ENCODE data around the gene B4GALT6. TPM values are rescaled to one million over a fixed set of nuclear protein-coding genes. Genes with fewer than 3 reads are reported as not detected.

Gene B4GALT6
- total and polyA plus RNA-seq, 9 of the 15 experiments (the other 6 are each of a cell fraction or from before 2014, with no cell fraction given) = 0.03 to 0.27 (median 0.08) TPM

DNA sequence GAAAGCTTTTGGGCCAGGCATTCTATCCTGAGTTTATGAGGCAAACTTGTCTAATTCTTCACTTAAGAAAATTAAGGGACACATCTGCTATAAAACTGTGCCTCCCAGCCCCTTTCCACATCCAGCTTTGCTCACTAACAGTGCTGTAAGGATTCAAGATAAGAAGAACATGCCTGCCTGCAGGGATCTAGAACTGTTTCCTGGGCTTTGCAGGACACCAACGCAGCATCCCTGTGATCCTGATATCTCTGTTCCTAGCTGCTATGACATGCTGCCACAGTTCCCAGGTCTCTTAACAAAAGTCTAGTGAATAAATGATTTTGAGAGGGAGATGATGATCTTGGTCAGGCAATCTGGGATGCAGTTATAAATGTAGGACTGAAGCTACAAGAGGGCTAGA is 12.4 kb downstream of the B4GALT6 start:
- WGBS (ENCODE audit: insufficient coverage, low coverage, missing lambda C conversion rate) = 6% methylated on average over 1 of the region's 1 CpG
- CTCF ChIA-PET (ENCODE audit: low intra/inter-chr PET ratio) = no interaction called here

More for the DNA sequence above, 12.4 kb downstream of the B4GALT6 start:
- Histone ChIP-seq H3K27ac (ENCODE audit: extremely low read depth, low read depth, low read length) (no peak overlapping the region), H4K20me1 (replicated peaks; ENCODE audit: control insufficient read depth, insufficient read depth, low read length) (no peaks in the 10 kb centered on the region), H3K79me2 (ENCODE audit: control insufficient read depth, insufficient read depth, low read length) (no peaks in the 10 kb centered on the region), H3K9me1 (ENCODE audit: control insufficient read depth, insufficient read depth, low read length) (no peaks in the 10 kb centered on the region), H3K9ac (ENCODE audit: insufficient read depth in 1 of 2, low read depth in 2 of 2, low read length in 2 of 2) (no peak overlapping the region), H3K4me3 (no peak overlapping the region), H3K4me2 (ENCODE audit: insufficient read depth, low read length) (no peak overlapping the region), H3K4me1 (replicated peaks in 1 of 2; ENCODE audit: control insufficient read depth in 2 of 2, insufficient read depth in 2 of 2, low read length in 2 of 2) (no peaks in the 10 kb centered on the region), H3K9me3 (replicated peaks; ENCODE audit: control insufficient read depth, insufficient read depth, low read depth, low read length) (no peaks in the 10 kb centered on the region), H3K27me3 (ENCODE audit: control insufficient read depth in 2 of 2, insufficient read depth in 2 of 2, low read length in 2 of 2) (no peaks in the 10 kb centered on the region), H3K36me3 (ENCODE audit: control insufficient read depth, insufficient read depth, low read length) (no peaks in the 10 kb centered on the region), H2AFZ (ENCODE audit: low read depth, low read length) (no peak overlapping the region)
- DNase-seq (ENCODE audit: extremely low read depth in 1 of 4, low spot score in 3 of 4) = no peak
- no peak for TF ChIP-seq ZC3H11A (IDR thresholded peaks at IDR 0.05; ENCODE audit: low read depth, low read length)
- TF ChIP-seq KDM4B (IDR thresholded peaks at IDR 0.05; ENCODE audit: borderline replicate concordance in 2 of 2, low read depth in 1 of 2) = no peak
- TF ChIP-seq, protein P1, sequence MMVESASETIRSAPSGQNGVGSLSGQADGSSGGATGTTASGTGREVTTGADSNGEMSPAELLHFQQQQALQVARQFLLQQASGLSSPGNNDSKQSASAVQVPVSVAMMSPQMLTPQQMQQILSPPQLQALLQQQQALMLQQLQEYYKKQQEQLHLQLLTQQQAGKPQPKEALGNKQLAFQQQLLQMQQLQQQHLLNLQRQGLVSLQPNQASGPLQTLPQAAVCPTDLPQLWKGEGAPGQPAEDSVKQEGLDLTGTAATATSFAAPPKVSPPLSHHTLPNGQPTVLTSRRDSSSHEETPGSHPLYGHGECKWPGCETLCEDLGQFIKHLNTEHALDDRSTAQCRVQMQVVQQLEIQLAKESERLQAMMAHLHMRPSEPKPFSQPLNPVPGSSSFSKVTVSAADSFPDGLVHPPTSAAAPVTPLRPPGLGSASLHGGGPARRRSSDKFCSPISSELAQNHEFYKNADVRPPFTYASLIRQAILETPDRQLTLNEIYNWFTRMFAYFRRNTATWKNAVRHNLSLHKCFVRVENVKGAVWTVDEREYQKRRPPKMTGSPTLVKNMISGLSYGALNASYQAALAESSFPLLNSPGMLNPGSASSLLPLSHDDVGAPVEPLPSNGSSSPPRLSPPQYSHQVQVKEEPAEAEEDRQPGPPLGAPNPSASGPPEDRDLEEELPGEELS (CRISPR knock-in tag; IDR thresholded peaks at IDR 0.05; ENCODE audit: borderline replicate concordance) = no peak
- TF ChIP-seq PHF8 (IDR thresholded peaks at IDR 0.05; ENCODE audit: borderline replicate concordance, low read length) = no peak
- TF ChIP-seq SRSF1 (IDR thresholded peaks at IDR 0.05; ENCODE audit: low read depth, low read length) = no peak
- TF ChIP-seq ZZZ3 (IDR thresholded peaks at IDR 0.05) = no peak
- POLR2A ChIA-PET = interaction anchor here (0.6 kb wide), 1 partner anchor 417 kb away, joined by 5 read pairs; no protein-coding TSS in a partner anchor
- in situ Hi-C loops (cut with MboI) (no loop called here), intact Hi-C loops (cut with micrococcal nuclease) (no loop called here)
- BruUV-seq (replicated peaks) = no TSS peak
- ATAC-seq = no peak
- no peak for FAIRE-seq
